IMR-90 (cell line): ENCODE results near the gene ACSL6.

Experiments used
- BHLHE40 ChIP-seq: fragments of 150-350 bp; IDR thresholded peaks from 2 replicates; pipeline ENCODE4 v1.6.1; 2016; ENCODE audit warnings: mild to moderate bottlenecking, low read depth, low read length
- CEBPB ChIP-seq: IDR thresholded peaks from 2 replicates; pipeline ENCODE4 v1.6.1; 2012; ENCODE audit warnings: low read depth, low read length, improper control_type of control experiment
- CHD1 ChIP-seq: IDR thresholded peaks from 2 replicates; pipeline ENCODE4 v1.6.1; 2012; ENCODE audit warnings: low read depth, low read length, improper control_type of control experiment
- MAZ ChIP-seq: IDR thresholded peaks from 2 replicates; pipeline ENCODE4 v1.6.1; 2012; ENCODE audit warnings: low read depth, mild to moderate bottlenecking, low read length, improper control_type of control experiment, moderate library complexity, borderline replicate concordance
- MXI1 ChIP-seq: IDR thresholded peaks from 2 replicates; pipeline ENCODE4 v1.6.1; 2012; ENCODE audit warnings: low read depth, mild to moderate bottlenecking, low read length, moderate library complexity, borderline replicate concordance
- POLR2A ChIP-seq: IDR thresholded peaks from 2 replicates; pipeline ENCODE4 v1.6.1; 2012; ENCODE audit warnings: mild to moderate bottlenecking, low read depth, low read length
- RAD21 ChIP-seq: IDR thresholded peaks from 2 replicates; pipeline ENCODE4 v1.6.1; 2012; ENCODE audit warnings: low read length, improper control_type of control experiment
- RFX5 ChIP-seq: IDR thresholded peaks from 2 replicates; pipeline ENCODE4 v1.8.0; 2012; ENCODE audit warnings: low read depth, mild to moderate bottlenecking, low read length, moderate library complexity
- SMC3 ChIP-seq: fragments of 150-350 bp; IDR thresholded peaks from 2 replicates; pipeline ENCODE4 v1.6.1; 2016; ENCODE audit warnings: low read depth, mild to moderate bottlenecking, antibody characterized with exemption, low read length, moderate library complexity
- TF ChIP-seq, protein P1 (sequence below): conservative IDR thresholded peaks from 2 replicates; pipeline ENCODE4 v1.5.1; 2012; ENCODE audit warnings: mild to moderate bottlenecking, low read depth, low read length, improper control_type of control experiment
- TF ChIP-seq, protein P2 (sequence below): fragments of 150-350 bp; IDR thresholded peaks from 2 replicates; pipeline ENCODE4 v1.6.1; 2016; ENCODE audit warnings: low read depth, mild to moderate bottlenecking, low read length, moderate library complexity, borderline replicate concordance

DNA sequence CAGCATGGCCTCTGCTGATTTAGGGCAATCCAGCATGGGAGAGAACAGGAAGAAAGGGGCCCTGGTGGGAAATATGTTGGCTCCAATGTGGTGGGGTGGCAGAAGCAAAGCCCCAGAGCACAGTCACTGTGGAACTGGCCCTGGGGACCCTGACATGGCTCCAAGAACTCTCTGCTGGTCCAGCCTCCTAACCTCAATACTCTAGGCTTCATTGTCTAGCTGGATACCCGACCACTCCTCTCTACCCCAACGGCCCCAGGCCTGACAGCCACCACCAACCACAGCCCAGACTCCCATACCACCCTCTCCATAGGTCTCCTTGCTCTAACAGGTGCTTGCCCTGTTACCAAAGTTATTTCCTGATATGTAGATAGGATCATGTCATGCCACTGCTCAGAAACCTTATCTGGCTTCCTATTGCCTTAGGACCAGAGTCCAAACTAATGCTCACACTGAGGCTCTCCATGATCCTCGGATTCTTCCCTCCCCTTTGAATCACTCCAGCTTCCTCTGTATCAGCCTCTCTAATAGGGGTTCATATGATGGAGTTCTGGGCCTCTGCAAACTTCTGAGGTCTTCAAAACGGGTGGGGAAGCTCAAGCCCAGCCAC lies 12.9 kb downstream of the ACSL6 start:
- TF ChIP-seq, protein P1, sequence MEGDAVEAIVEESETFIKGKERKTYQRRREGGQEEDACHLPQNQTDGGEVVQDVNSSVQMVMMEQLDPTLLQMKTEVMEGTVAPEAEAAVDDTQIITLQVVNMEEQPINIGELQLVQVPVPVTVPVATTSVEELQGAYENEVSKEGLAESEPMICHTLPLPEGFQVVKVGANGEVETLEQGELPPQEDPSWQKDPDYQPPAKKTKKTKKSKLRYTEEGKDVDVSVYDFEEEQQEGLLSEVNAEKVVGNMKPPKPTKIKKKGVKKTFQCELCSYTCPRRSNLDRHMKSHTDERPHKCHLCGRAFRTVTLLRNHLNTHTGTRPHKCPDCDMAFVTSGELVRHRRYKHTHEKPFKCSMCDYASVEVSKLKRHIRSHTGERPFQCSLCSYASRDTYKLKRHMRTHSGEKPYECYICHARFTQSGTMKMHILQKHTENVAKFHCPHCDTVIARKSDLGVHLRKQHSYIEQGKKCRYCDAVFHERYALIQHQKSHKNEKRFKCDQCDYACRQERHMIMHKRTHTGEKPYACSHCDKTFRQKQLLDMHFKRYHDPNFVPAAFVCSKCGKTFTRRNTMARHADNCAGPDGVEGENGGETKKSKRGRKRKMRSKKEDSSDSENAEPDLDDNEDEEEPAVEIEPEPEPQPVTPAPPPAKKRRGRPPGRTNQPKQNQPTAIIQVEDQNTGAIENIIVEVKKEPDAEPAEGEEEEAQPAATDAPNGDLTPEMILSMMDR: no peak
- no peak for TF ChIP-seq POLR2A
- TF ChIP-seq BHLHE40: no peak
- TF ChIP-seq, protein P2, sequence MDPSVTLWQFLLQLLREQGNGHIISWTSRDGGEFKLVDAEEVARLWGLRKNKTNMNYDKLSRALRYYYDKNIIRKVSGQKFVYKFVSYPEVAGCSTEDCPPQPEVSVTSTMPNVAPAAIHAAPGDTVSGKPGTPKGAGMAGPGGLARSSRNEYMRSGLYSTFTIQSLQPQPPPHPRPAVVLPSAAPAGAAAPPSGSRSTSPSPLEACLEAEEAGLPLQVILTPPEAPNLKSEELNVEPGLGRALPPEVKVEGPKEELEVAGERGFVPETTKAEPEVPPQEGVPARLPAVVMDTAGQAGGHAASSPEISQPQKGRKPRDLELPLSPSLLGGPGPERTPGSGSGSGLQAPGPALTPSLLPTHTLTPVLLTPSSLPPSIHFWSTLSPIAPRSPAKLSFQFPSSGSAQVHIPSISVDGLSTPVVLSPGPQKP: no peak
- no peak for TF ChIP-seq RFX5
- no peak for TF ChIP-seq SMC3
- no peak for TF ChIP-seq CHD1
- no peak for TF ChIP-seq MAZ
- TF ChIP-seq RAD21: no peak
- no peak for TF ChIP-seq MXI1
- TF ChIP-seq CEBPB: no peak
